ENCODE results near the gene NPIPA5. TPM values are rescaled to one million over a fixed set of nuclear protein-coding genes. Genes with fewer than 3 reads are reported as not detected.
"Not testable (repeated sequence)": the region's sequence is repeated elsewhere in the genome, so short reads cannot be mapped to it uniquely, and the experiment has no call there.

NPIPA5 gene
- total RNA-seq, 3 donors from 2014 or later (not counting 1 experiment from before 2014, with no cell fraction given) = 1.0 to 19.6 (median 9.5) TPM

DNA sequence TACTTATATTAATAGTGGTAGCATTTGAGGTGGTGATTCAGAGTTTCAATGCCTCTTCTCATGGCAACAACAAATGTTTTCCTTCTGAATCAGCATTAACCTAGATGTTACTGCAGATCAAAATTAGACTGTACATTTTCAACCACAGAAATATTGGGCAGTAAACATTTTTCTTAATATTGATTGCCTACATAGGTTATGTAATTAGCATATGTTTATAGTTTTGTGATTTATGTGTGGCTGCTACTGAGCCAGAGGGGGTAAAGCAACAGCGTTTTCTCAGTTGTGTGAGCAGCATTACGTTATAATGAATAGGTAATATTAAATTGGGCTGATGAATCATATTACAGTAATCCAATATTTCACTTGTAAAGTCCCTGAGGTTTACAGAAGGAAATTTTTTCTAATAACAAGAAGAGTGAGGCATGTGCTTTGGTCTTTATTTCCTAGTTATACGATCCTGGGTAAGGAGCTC lies 37.5 kb upstream of the NPIPA5 start:
- Histone ChIP-seq H3K36me3 (ENCODE audit: control insufficient read depth, insufficient read depth, low read length) (no peaks in the 10 kb centered on the region), H3K27me3 (ENCODE audit: control insufficient read depth, insufficient read depth, low read length) (no peaks in the 10 kb centered on the region), H3K4me3 (ENCODE audit: low read length) (no peak overlapping the region), H3K4me1 (ENCODE audit: control insufficient read depth, insufficient read depth, low read length) (no peaks in the 10 kb centered on the region), H3K27ac (ENCODE audit: low read length) (no peak overlapping the region), H3K9me3 (ENCODE audit: control insufficient read depth, insufficient read depth, low read length) (no peaks in the 10 kb centered on the region)
- Mint-ChIP-seq H3K27me3 (ENCODE audit: low read depth in 2 of 2) (peaks cover 2 to 8% of the 10 kb centered on the region in 2 donors), H3K27ac (no peak overlapping the region), H3K9me3 (no peaks in the 10 kb centered on the region), H3K4me1 (no peaks in the 10 kb centered on the region), H3K36me3 (no peaks in the 10 kb centered on the region), H3K4me3 (no peak overlapping the region)
- DNase-seq (no peak), ATAC-seq (no peak)
- intact Hi-C loops (cut with micrococcal nuclease) = no loop called here
- WGBS (ENCODE audit: insufficient coverage) = no CpG with 5 or more reads among the region's 3 CpGs
- TF ChIP-seq, protein P1, sequence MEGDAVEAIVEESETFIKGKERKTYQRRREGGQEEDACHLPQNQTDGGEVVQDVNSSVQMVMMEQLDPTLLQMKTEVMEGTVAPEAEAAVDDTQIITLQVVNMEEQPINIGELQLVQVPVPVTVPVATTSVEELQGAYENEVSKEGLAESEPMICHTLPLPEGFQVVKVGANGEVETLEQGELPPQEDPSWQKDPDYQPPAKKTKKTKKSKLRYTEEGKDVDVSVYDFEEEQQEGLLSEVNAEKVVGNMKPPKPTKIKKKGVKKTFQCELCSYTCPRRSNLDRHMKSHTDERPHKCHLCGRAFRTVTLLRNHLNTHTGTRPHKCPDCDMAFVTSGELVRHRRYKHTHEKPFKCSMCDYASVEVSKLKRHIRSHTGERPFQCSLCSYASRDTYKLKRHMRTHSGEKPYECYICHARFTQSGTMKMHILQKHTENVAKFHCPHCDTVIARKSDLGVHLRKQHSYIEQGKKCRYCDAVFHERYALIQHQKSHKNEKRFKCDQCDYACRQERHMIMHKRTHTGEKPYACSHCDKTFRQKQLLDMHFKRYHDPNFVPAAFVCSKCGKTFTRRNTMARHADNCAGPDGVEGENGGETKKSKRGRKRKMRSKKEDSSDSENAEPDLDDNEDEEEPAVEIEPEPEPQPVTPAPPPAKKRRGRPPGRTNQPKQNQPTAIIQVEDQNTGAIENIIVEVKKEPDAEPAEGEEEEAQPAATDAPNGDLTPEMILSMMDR (IDR thresholded peaks at IDR 0.05) = no peak

DNA sequence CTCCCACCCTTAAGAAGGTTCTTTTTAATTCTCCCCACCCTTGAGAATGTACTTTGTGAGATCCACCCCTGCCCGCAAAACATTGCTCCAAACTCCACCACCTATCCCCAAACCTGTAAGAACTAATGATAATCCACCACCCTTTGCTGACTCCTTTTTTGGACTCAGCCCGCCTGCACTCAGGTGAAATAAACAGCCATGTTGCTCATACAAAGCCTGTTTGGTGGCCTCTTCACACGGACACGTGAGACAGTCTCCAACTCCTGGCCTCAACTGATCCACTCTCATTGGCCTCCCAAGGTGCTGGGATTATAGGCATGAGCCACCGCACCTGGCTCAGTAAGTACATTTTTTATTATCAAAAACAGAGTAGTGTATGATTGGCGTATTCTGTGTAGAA lies 31.4 kb upstream of the NPIPA5 start:
- DNase-seq; H3K9me3 ChIP-seq (ENCODE audit: control insufficient read depth, insufficient read depth, low read length); H3K36me3 Mint-ChIP-seq; ATAC-seq; H3K27ac Mint-ChIP-seq; H3K9me3 Mint-ChIP-seq; H3K4me3 Mint-ChIP-seq; H3K36me3 ChIP-seq (ENCODE audit: control insufficient read depth, insufficient read depth, low read length); H3K4me1 Mint-ChIP-seq; H3K27ac ChIP-seq (ENCODE audit: low read length); H3K27me3 Mint-ChIP-seq (ENCODE audit: low read depth in 2 of 2); H3K27me3 ChIP-seq (ENCODE audit: control insufficient read depth, insufficient read depth, low read length); H3K4me3 ChIP-seq (ENCODE audit: low read length); intact Hi-C loops (cut with micrococcal nuclease); H3K4me1 ChIP-seq (ENCODE audit: control insufficient read depth, insufficient read depth, low read length): not testable (repeated sequence)
- WGBS (ENCODE audit: insufficient coverage) = 90% methylated on average over 5 of the region's 6 CpGs

DNA sequence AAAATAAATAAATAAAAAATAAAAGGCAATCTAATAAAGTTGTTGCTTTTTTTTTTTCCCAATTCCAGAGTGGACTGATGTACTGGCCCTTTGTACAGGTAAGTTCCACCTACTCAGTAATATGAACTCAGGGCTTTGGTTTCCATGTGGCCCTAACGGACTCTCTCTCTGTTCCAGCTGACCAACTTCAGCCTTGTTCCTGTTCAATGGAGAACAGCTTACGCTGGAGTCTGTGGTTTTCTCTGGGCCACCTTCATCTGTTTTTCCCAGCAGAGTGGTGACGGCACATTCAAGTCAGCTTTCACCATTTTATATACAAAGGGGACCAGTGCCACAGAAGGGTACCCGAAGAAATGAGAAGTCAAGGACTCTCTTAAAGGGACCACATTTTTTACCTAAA lies 29.7 kb upstream of the NPIPA5 start:
- H3K9me3 Mint-ChIP-seq; H3K4me1 ChIP-seq (ENCODE audit: control insufficient read depth, insufficient read depth, low read length): not testable (repeated sequence)
- WGBS (ENCODE audit: insufficient coverage) = 80% methylated on average over 4 of the region's 4 CpGs

DNA sequence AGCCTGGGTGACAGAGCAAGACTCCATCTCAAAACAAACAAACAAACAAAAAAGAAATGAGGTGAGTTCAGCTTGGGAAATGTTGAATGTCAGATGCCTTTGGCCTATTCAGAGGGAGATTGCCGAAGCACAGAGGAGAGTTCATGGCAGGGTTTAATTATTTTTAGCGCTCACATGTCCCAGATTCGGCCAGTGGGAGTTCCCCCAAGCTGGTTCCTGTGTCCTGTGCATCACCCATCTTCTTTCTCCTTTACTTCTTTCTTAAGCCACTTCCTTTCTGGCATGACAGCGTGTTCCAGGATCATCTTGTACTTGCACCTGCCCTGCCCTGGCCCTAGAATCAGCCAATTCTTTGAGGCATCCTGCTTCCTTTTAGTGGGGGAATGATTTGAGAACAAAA lies 26.7 kb upstream of the NPIPA5 start:
- no peaks in the 10 kb centered on the region for H3K36me3 Mint-ChIP-seq
- DNase-seq = no peak
- H3K27me3 Mint-ChIP-seq (ENCODE audit: low read depth in 2 of 2) = no peaks in the 10 kb centered on the region
- H3K4me3 ChIP-seq (ENCODE audit: low read length) = no peak overlapping the region
- no peak overlapping the region for H3K27ac ChIP-seq (ENCODE audit: low read length)
- no peaks in the 10 kb centered on the region for H3K9me3 ChIP-seq (ENCODE audit: control insufficient read depth, insufficient read depth, low read length)
- H3K36me3 ChIP-seq (ENCODE audit: control insufficient read depth, insufficient read depth, low read length) = no peaks in the 10 kb centered on the region
- H3K9me3 Mint-ChIP-seq = no peaks in the 10 kb centered on the region
- no peaks in the 10 kb centered on the region for H3K27me3 ChIP-seq (ENCODE audit: control insufficient read depth, insufficient read depth, low read length)
- no peak for ATAC-seq
- no peaks in the 10 kb centered on the region for H3K4me1 Mint-ChIP-seq
- H3K4me1 ChIP-seq (ENCODE audit: control insufficient read depth, insufficient read depth, low read length) = no peaks in the 10 kb centered on the region
- no peak overlapping the region for H3K4me3 Mint-ChIP-seq
- TF ChIP-seq, protein P1 (IDR thresholded peaks at IDR 0.05) = no peak
- H3K27ac Mint-ChIP-seq = no peak overlapping the region
- WGBS (ENCODE audit: insufficient coverage) = 56% methylated on average over 4 of the region's 4 CpGs
- intact Hi-C loops (cut with micrococcal nuclease) = no loop called here

More for the DNA sequence above, 29.7 kb upstream of the NPIPA5 start:
- ATAC-seq; H3K27me3 Mint-ChIP-seq (ENCODE audit: low read depth in 2 of 2); H3K27me3 ChIP-seq (ENCODE audit: control insufficient read depth, insufficient read depth, low read length); H3K36me3 Mint-ChIP-seq; H3K27ac ChIP-seq (ENCODE audit: low read length); intact Hi-C loops (cut with micrococcal nuclease); H3K4me3 ChIP-seq (ENCODE audit: low read length); H3K4me1 Mint-ChIP-seq; H3K4me3 Mint-ChIP-seq; H3K9me3 ChIP-seq (ENCODE audit: control insufficient read depth, insufficient read depth, low read length); H3K36me3 ChIP-seq (ENCODE audit: control insufficient read depth, insufficient read depth, low read length); DNase-seq; H3K27ac Mint-ChIP-seq: not testable (repeated sequence)

DNA sequence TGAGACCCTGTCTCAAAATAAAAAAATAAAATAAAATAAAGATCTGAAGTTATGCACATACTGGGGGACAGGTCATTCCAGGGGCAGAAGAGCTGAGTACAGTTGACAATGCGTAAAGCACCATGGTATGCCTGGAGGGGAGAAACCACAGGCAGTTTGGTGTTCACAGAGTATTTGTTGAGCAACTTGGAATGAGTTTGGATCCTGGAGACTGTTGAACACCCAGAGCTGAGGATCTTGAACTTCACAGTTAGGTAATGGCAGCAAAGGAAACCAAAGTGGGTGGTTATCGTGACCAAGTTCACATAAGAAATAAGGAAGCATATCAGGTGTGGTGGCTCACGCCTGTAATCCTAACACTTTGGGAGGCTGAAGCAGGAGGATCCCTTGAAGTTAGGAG lies 26.0 kb upstream of the NPIPA5 start:
- H3K9me3 ChIP-seq (ENCODE audit: control insufficient read depth, insufficient read depth, low read length); H3K27ac Mint-ChIP-seq; H3K36me3 Mint-ChIP-seq; H3K36me3 ChIP-seq (ENCODE audit: control insufficient read depth, insufficient read depth, low read length); H3K4me1 ChIP-seq (ENCODE audit: control insufficient read depth, insufficient read depth, low read length); H3K27me3 Mint-ChIP-seq (ENCODE audit: low read depth in 2 of 2); H3K27ac ChIP-seq (ENCODE audit: low read length); intact Hi-C loops (cut with micrococcal nuclease); H3K4me1 Mint-ChIP-seq; H3K27me3 ChIP-seq (ENCODE audit: control insufficient read depth, insufficient read depth, low read length); H3K4me3 ChIP-seq (ENCODE audit: low read length); H3K9me3 Mint-ChIP-seq; H3K4me3 Mint-ChIP-seq; DNase-seq; ATAC-seq: not testable (repeated sequence)
- WGBS (ENCODE audit: insufficient coverage) = 85% methylated on average over 3 of the region's 3 CpGs

Measured in natural killer cell (primary cell).